ENCODE data around the gene PEX1. TPM values are rescaled to one million over a fixed set of nuclear protein-coding genes. Genes with fewer than 3 reads are reported as not detected.
A peak's percentile ranks its signal among the peaks of the same experiment; 100 is the strongest.

The PEX1 gene
- total RNA-seq, 1 experiment from 2014 or later = 88.4 TPM

DNA sequence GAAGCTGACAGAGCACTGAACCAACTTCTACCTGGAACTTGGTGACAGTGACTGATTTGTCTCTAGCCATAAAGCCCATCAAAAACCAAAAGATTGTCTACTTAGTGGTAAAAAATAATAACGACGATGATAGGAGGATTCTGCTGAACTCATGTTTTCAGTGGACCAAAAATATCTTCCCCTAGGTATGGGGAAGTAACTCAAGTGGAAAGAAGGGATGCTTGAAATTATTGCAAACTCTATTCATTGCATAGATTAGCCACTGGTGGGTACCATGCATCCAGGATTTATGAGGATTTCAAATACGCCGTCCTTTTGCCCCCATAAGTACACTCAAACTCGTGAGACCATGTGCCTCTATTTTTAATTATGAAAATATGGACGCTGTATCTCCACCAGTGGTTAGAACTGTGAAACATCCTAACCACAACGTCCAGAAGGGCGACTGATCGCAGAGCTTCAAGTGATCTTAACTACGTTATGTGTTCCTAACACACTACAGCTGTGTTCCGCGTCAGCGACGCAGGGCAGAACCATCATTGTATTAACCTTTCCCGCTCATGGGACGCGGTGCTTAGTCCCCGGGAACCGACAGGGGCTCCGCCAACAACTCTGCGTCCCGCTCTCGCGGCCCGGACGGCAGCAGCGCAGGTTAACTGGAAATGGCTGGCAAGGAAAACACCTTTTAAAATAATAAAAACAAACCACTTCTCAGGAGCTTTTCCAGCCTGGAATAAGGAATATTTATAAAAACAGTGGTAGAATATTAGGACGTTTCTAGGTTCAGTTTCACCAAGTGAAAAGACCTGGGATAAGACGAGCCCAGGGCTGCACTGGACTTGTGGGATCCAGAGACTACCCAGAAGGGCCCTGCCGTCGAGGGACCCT is 776 bp downstream of the PEX1 start:
- Histone ChIP-seq H3K4me3 (peak overlapping the region; percentile 89), H3K36me3 (peaks cover 11% of the 10 kb centered on the region; the same call in 1 of the 2 replicates), H3K27ac (peak overlapping the region; percentile 85), H3K27me3 (no peaks in the 10 kb centered on the region), H3K9me3 (replicated peaks) (no peaks in the 10 kb centered on the region), H3K4me1 (no peaks in the 10 kb centered on the region)
- DNase-seq = peak; percentile 82 to 88

DNA sequence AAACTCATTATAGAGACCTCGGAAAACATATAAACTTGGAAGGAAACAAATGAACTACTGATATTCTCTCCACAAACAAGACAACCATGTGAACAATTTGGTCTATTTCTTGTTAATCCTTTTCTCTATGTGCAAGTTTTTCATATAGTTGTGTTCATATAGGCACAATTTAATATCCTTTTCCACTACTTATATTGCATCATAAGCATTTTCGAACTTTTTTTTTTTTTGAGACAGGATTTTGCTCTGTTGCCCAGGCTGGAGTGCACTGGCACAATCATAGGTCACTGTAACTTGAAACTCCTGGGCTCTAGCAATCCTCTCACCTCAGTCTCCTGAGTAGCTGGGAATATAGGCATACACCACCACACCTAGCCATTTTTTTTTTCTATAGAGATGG is 5.2 kb downstream of the PEX1 start:
- H3K4me1 ChIP-seq = no peaks in the 10 kb centered on the region
- H3K27me3 ChIP-seq = no peaks in the 10 kb centered on the region
- no peaks in the 10 kb centered on the region for H3K9me3 ChIP-seq (replicated peaks)
- H3K36me3 ChIP-seq = peaks cover 14% of the 10 kb centered on the region
- H3K4me3 ChIP-seq = no peak overlapping the region
- no peak for DNase-seq
- H3K27ac ChIP-seq = no peak overlapping the region

DNA sequence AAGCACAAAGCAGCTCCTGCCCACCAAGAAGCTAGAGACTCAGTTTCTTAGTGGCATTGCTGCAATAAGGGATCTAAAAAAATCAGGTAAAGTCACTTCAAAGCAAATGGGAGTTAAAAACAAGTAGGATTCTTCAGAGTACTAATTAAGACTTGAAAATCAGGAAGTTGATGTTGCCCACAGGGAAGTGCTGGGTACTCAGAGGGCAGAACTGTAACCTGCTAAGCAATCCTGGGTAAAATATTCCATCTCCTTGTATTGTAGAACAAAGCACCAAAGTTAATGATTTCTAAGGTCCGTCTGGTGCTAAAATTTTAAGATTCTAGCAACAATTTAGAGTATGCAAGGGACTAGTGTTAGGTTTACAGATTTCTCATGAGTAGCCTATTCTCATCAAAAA is 8.3 kb downstream of the PEX1 start:
- Histone ChIP-seq H3K9me3 (replicated peaks) (no peaks in the 10 kb centered on the region), H3K27me3 (no peaks in the 10 kb centered on the region), H3K4me1 (no peaks in the 10 kb centered on the region), H3K4me3 (no peak overlapping the region), H3K27ac (no peak overlapping the region), H3K36me3 (peaks cover 30% of the 10 kb centered on the region)
- DNase-seq = no peak

DNA sequence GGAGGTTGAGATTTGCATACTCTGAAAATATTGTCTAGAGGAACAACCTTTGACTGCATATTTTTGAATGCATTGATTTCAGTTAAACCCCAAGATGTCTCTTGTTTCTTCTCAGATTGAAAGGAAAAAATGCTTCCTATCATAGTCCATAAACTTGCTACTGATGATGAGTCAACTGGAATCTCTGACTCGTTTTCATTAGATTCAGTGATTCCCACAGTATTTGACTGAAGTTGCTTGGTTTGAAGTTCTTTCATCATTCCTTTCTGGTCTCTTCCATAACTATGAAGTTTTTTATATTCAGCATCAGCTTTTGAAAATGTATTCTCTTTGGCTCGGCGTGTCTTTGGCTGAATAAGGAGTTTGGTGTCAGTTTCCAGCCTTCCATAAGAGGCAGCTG is 10.7 kb downstream of the PEX1 start:
- DNase-seq = no peak
- Histone ChIP-seq H3K9me3 (replicated peaks) (no peaks in the 10 kb centered on the region), H3K27me3 (no peaks in the 10 kb centered on the region), H3K4me1 (no peaks in the 10 kb centered on the region), H3K4me3 (no peak overlapping the region), H3K27ac (no peak overlapping the region), H3K36me3 (peaks cover 44% of the 10 kb centered on the region)

DNA sequence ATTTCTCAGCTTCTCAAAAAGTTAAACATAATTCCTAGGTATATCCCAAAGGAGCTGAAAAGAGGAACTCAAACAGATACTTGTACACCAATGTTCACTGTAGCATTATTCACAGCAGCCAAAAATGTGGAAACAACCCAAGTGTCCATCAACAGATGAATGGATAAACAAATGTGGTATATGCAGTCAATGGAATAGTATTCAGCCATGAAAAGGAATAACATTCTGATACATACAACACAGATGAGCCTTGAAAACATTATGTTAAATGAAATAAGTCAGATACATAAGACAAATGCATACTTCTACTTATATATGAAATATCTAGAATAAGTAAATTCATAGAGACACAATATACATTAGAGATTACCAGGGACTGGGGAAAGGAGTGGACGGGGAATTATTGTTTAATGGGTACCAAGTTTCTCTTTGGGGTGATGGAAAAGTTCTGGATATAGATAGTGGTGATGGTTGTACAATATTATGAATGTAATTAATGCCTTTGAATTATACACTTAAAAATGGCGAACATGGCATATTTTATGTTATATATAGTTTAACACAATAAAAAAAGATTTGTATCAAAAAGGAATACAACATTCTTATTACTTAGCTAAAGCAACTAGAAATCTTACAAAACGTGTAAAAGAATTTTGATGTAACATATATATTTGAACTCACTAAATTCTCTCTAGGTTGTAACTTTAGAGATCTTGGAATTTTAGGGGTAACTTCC is 15.0 kb downstream of the PEX1 start:
- Histone ChIP-seq H3K36me3 (peaks cover 66% of the 10 kb centered on the region), H3K4me3 (no peak overlapping the region), H3K27me3 (no peaks in the 10 kb centered on the region), H3K4me1 (no peaks in the 10 kb centered on the region), H3K27ac (no peak overlapping the region), H3K9me3 (replicated peaks) (no peaks in the 10 kb centered on the region)
- no peak for DNase-seq

DNA sequence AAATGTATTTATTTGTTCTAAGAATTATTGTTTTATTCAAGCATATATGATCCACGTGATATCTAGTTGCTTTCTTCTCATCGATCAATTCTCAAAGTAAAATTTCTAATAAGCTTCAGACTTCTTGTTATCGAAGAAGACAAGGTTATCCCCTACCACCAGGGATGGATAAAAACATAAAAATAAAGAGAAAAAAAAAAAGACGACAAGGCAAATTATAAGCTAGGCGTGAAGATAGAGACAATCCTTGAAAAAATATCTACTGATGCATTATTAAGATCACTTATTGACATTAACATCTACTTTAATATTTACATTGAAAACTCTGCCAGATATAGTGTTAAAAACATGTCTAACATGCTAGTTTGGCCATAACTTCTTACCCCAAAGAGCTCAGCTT is 19.4 kb downstream of the PEX1 start:
- Histone ChIP-seq H3K36me3 (peaks cover 75% of the 10 kb centered on the region), H3K9me3 (replicated peaks) (no peaks in the 10 kb centered on the region), H3K27ac (no peak overlapping the region), H3K4me3 (no peak overlapping the region), H3K4me1 (no peaks in the 10 kb centered on the region), H3K27me3 (no peaks in the 10 kb centered on the region)
- DNase-seq = no peak

DNA sequence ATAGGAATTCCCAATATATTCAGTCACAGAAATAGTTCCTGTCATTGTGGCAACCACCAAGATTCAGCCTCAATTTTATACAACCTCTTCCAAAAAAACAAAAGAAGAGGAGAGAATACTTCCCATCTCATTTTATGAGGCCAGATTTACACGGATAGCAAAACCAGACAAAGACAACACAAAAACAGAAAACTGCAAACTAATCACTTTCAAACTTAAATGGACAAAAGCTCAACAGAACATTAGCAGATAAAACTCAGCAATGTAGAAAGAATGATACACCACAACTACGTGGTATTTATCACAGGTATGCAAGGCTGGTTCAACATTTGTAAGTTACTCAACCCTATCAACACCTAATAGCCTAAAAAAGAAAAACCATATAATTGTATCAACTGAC is 22.0 kb downstream of the PEX1 start:
- Histone ChIP-seq H3K9me3 (replicated peaks) (no peaks in the 10 kb centered on the region), H3K4me1 (no peaks in the 10 kb centered on the region), H3K27ac (no peak overlapping the region), H3K4me3 (no peak overlapping the region), H3K36me3 (peaks cover 73% of the 10 kb centered on the region), H3K27me3 (no peaks in the 10 kb centered on the region)
- DNase-seq = no peak

DNA sequence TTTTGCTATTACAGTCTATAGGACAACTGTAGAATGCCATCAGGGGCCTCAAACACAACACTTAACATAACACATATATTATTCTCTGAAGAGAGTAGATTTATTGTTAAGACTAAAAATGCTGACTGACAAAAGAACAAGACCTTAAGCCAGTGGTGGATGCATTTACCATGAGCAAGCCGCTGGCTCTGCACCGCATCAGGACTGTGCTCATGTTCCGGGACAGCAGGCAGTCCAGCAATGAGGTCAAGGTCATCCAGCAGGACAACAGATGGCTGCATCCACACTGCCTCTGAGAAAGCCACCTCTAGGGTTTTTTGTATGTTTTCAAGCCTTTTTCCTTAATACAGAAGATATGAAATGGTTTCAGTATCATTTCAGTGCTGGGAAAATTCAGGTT is 23.8 kb downstream of the PEX1 start:
- no peak overlapping the region for H3K27ac ChIP-seq

DNA sequence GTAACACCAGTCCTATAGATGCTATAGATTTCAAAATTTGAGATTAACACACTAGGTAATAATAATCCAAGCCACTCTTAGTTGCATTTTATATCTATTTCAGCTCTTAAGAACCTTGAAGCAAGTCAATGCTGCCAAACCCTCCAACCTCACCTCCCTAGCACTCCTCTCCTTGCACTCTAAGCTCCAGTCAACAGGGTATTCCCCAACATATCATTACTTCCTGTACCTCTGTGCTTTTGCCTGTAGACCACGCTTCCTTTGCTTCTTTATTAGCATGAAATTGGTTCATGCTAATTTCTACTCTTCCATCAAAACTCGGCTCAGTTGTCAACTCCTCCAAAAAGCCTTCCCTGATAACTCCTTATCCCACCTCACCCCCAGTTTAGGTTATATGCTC is 24.6 kb downstream of the PEX1 start:
- no peak overlapping the region for H3K27ac ChIP-seq
- no peaks in the 10 kb centered on the region for H3K27me3 ChIP-seq
- H3K4me3 ChIP-seq = no peak overlapping the region
- H3K4me1 ChIP-seq = no peaks in the 10 kb centered on the region
- DNase-seq = no peak
- peaks cover 76% of the 10 kb centered on the region for H3K36me3 ChIP-seq
- H3K9me3 ChIP-seq (replicated peaks) = no peaks in the 10 kb centered on the region

More for the DNA sequence above, 23.8 kb downstream of the PEX1 start:
- Histone ChIP-seq H3K4me1 (no peaks in the 10 kb centered on the region), H3K36me3 (peaks cover 76% of the 10 kb centered on the region), H3K4me3 (no peak overlapping the region), H3K27me3 (no peaks in the 10 kb centered on the region), H3K9me3 (replicated peaks) (no peaks in the 10 kb centered on the region)
- no peak for DNase-seq

DNA sequence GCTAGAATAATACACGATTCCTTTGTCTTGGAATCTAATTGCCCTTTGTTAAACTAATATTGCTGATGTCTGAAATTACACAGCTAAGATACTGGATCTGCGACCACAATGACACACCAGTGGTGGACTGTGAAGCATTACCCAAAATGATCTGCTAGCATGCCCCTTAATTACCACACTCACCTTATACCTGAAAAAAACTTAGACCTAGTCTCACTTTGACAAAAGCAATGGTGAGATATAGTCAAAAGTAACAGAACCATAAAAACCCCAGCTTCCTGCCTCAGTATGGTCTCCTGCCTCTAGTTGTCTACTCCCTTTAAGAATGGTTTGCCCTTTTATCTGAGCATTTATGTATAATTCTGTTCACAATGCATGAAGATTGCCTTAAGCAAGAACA is 29.8 kb downstream of the PEX1 start:
- peaks cover 84% of the 10 kb centered on the region for H3K36me3 ChIP-seq
- no peak overlapping the region for H3K27ac ChIP-seq
- no peak for DNase-seq

DNA sequence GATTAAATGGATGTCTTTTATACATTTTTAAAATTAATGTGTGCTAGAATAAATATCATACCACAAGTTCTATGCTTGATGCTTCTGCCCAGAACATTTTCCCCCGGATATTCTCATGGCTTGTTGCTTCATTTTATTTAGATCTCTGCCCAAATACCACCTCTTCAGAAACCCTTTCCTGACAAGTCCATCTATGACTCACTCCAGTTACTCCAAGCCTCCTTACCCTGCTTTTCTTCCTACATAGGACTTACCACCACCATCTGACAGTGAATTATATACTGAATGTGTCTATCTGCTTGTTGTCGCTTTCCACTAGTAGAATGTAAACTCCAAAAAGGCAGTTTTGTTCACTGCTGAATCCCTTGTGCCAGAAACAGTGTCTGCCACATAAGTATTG is 31.4 kb downstream of the PEX1 start:
- H3K27me3 ChIP-seq = no peaks in the 10 kb centered on the region
- H3K36me3 ChIP-seq = peaks cover 85% of the 10 kb centered on the region
- H3K27ac ChIP-seq = no peak overlapping the region
- no peaks in the 10 kb centered on the region for H3K9me3 ChIP-seq (replicated peaks)
- no peak for DNase-seq
- H3K4me3 ChIP-seq = no peak overlapping the region
- no peaks in the 10 kb centered on the region; the same call in 1 of the 2 replicates for H3K4me1 ChIP-seq

More for the DNA sequence above, 29.8 kb downstream of the PEX1 start:
- H3K4me3 ChIP-seq = no peak overlapping the region
- H3K9me3 ChIP-seq (replicated peaks) = no peaks in the 10 kb centered on the region
- H3K27me3 ChIP-seq = no peaks in the 10 kb centered on the region
- no peaks in the 10 kb centered on the region for H3K4me1 ChIP-seq

DNA sequence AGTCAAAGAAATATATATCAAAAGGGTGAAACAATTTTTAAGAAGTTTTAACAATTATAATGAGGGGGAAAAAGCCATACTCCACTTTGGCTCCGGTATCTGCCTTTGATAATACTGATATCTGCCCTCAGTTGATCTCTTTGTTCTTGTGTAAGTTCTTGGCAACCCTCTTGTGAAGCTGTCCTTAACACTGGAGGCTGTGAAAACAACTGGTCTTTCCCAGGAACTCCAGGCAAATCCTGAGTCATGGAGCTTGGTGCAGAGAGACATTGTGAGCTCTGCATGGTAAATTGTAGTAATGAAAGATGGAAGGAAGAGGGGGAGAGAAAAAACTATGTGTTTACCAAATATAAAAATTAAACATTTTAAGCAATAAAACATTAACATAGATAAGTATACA is 38.7 kb downstream of the PEX1 start:
- peak in 1 of 2 experiments; percentile 27 for DNase-seq

DNA sequence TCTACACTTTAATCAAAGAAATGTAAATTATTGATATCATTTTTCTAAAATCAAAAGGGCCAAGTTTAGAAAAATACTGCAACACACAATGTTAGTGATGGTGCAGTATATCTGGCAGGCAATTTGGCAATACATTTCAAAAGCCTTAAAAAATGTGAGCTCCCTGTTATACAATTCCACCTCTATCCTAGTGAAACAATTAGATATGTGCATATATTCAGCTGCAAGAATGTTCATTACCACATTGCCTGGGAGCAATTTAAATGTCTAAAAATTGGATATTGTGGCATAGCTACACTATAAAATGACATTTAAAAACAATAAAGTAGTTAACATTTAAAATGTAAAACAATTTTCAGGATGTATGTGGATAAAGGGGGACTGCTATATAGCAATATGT is 40.5 kb downstream of the PEX1 start:
- Histone ChIP-seq H3K27me3 (no peaks in the 10 kb centered on the region), H3K36me3 (peaks cover 73% of the 10 kb centered on the region), H3K27ac (no peak overlapping the region), H3K9me3 (replicated peaks) (no peaks in the 10 kb centered on the region), H3K4me1 (peaks cover 9% of the 10 kb centered on the region), H3K4me3 (no peak overlapping the region)
- no peak for DNase-seq

More for the DNA sequence above, 38.7 kb downstream of the PEX1 start:
- Histone ChIP-seq H3K36me3 (peaks cover 90% of the 10 kb centered on the region), H3K4me3 (no peak overlapping the region), H3K27ac (no peak overlapping the region), H3K4me1 (peaks cover under 1% of the 10 kb centered on the region), H3K9me3 (replicated peaks) (no peaks in the 10 kb centered on the region), H3K27me3 (no peaks in the 10 kb centered on the region)

DNA sequence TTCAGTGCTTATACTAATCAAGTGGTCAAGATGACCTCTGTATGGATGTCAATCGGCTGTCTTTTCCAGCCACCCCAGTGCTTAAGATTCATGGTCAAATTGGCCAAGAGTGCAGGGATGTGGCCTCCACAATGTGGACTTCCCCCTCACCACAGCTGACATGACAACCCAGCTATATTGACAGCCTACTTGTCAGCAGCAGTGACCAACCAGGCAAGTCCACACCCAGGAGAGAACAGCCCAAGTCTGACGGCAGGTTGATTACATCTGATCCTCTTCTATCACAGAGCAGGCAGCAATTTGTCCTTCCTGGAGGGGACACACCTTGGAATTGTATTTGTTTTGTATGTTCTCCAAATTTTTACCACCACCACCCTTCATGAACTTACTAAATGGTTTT is 42.3 kb downstream of the PEX1 start:
- Histone ChIP-seq H3K9me3 (replicated peaks) (no peaks in the 10 kb centered on the region), H3K36me3 (peaks cover 58% of the 10 kb centered on the region), H3K27ac (no peak overlapping the region), H3K4me3 (no peak overlapping the region), H3K4me1 (peaks cover 19% of the 10 kb centered on the region), H3K27me3 (no peaks in the 10 kb centered on the region)
- no peak for DNase-seq

DNA sequence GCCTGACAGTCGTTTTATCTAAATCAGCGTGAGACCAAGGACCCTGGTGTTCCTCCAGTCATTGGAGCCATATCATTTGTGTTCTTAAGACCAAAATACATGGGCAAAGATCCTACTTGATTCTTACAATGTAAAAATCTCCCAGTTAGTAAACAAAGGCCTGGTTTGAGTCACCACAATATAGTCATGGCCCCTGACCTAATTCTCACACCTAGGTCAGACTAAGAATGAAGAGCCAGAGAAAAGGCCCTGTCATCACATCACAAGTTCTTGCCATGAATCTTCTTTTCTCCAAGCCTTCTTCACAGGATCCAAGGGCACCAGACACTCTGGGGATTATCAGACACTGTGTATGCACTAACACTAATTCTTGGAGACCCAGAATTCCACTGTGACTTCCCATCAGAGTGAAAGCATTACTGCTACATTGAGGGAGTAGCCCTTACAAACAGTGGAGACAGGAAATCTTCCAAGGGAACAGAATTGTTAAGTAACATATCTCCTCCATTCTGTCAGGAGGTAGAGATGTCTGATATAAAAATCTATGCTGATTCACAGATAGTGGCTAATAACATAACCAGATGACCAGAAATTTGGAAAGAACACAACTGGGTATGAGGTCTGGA is 42.9 kb downstream of the PEX1 start:
- H3K9me3 ChIP-seq (replicated peaks) = no peaks in the 10 kb centered on the region
- no peak overlapping the region for H3K27ac ChIP-seq
- DNase-seq = no peak
- H3K36me3 ChIP-seq = peaks cover 53% of the 10 kb centered on the region
- H3K27me3 ChIP-seq = no peaks in the 10 kb centered on the region
- no peak overlapping the region for H3K4me3 ChIP-seq
- H3K4me1 ChIP-seq = peaks cover 19% of the 10 kb centered on the region
